ENCODE data around the gene RHOF.

DNA sequence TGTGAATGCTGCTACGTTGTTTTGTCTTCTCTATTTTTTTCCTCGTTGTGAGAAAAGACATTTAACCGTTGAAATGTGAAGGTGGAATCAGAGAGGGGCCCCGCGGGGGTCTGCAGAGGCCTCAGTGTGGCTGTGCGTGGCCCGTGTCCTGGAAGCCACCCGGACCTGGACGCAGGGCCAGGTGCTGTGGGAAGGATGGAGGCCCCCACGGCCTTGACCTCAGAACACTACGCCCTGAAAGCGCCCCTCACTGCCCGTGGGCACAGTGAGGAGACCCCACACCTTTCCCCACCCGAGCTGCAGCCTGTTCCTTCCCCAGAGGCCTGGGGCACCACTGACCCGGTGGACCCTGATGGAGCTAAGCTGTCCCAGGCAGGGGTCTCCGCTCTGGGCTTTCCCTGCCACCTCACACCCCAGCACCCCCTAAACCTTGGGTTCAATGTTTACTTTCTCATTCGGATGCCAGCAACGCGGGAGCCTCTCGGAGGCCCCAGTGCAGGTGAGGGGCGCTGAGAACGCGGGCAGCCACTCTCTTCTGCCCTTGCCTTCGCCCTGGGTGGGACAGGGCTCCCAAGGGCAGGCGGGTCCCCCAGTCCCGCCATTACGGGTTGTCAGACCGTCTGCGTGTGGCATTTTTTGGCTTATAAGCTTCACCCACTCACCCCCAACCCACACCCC, 37.2 kb upstream of the RHOF start:
- TF ChIP-seq, protein P1, sequence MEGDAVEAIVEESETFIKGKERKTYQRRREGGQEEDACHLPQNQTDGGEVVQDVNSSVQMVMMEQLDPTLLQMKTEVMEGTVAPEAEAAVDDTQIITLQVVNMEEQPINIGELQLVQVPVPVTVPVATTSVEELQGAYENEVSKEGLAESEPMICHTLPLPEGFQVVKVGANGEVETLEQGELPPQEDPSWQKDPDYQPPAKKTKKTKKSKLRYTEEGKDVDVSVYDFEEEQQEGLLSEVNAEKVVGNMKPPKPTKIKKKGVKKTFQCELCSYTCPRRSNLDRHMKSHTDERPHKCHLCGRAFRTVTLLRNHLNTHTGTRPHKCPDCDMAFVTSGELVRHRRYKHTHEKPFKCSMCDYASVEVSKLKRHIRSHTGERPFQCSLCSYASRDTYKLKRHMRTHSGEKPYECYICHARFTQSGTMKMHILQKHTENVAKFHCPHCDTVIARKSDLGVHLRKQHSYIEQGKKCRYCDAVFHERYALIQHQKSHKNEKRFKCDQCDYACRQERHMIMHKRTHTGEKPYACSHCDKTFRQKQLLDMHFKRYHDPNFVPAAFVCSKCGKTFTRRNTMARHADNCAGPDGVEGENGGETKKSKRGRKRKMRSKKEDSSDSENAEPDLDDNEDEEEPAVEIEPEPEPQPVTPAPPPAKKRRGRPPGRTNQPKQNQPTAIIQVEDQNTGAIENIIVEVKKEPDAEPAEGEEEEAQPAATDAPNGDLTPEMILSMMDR (conservative IDR thresholded peaks at IDR 0.05 in 1 of 2, IDR thresholded peaks at IDR 0.05 in 1 of 2; ENCODE audit: low read depth in 1 of 2, low read length in 2 of 2), result no peak
- no peak for TF ChIP-seq EZH2 (IDR thresholded peaks at IDR 0.05; ENCODE audit: low read length, missing control alignments)

Measured in fibroblast of lung (primary cell).